NCI-H2196 treated with DMSO at 0.1 percent for 48 hours (cell line): ENCODE results near the gene MNAT1.
"Not testable (repeated sequence)": the region's sequence is repeated elsewhere in the genome, so short reads cannot be mapped to it uniquely, and the experiment has no call there.

Source experiments
- DNase-seq: peaks from one replicate; lab custom pipeline; 2025; ENCODE audit not compliant: unreplicated experiment; lab: John Stamatoyannopoulos, UW

Gene MNAT1

DNA sequence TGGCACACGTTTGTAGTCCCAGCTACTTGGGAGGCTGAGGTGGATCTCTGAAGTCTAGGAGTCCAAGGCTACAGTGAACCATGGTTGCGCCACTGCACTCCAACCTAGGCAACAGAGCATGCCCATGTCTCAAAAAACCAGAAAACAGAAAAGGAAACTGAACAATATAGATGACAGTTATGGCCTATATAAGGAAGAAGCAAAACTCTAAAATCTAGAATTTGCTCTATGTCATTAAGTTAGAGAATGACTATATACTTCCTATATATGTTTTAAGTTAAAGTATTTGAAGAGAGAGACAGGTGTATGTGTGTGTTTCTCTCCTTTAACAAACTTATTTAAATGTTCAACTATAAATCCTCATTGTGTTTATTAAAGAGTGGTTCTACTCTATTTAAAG lies 65.8 kb downstream of the MNAT1 start:
- no peak for DNase-seq

DNA sequence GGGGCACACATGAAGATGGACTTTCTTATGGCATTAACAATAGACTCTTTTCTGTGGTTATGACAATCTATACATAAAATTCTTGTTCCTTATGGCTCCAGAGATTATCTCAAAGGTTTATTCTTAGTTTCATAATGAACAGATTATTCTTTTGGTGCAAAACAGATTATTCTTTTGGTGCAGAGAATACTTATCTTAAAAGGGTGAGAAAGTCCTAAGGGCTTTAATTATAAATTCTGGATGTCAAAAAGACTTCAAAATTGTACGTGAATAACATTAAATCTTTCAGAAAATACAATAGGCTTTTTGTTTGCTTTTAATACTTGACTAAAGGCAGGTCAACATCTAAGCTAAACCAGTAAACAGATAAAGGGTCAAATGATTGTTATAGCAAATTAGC lies 69.3 kb downstream of the MNAT1 start:
- DNase-seq = no peak

GRCh38 chr14:60805841-60806430 lies 71.4 kb downstream of the MNAT1 start:
- no peak for DNase-seq

- no peak for DNase-seq
These were observed 72.7 kb downstream of the MNAT1 start for GRCh38 chr14:60807247-60807646.

- DNase-seq = no peak
These were observed 73.4 kb downstream of the MNAT1 start for GRCh38 chr14:60807971-60808370.

- DNase-seq = no peak
These were observed 78.4 kb downstream of the MNAT1 start for GRCh38 chr14:60812987-60813386.

GRCh38 chr14:60815371-60815770 lies 80.8 kb downstream of the MNAT1 start:
- no peak for DNase-seq

DNA sequence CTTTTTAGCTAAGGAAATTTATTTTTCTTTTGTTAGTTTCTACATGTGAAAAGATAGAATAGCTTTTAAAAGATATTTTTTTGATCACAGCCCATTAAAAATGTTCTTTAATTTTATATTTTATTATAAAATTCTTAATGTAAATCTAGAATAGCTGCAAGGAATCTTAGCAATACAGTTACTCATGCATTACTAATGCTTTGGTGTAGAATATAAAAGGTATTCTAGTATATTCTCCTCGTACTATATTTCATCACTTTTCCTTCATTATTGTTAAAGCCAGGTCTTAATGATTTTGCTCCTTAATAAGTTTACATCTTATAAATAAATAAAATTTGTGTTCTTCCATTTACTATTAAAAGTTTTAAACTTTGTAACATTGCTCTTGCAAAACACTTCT lies 82.6 kb downstream of the MNAT1 start:
- no peak for DNase-seq

DNA sequence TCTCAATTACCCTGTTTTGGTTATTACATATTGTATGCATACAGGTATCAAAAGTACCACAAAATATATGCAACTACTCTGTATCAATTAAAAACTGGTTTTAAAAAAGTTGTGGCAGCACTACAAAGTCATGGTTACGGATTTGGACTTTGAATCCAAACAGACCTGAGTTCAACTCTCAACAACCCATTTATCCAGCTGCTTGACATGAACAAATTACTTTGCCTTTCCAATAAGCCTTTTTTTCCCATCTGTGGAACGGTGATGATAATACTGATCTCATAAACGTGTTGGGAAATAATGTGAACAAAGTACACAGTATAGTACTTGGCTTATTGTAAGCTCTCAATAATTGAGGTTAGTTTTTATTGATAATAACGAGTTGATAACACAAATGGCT lies 85.0 kb downstream of the MNAT1 start:
- DNase-seq = no peak

DNA sequence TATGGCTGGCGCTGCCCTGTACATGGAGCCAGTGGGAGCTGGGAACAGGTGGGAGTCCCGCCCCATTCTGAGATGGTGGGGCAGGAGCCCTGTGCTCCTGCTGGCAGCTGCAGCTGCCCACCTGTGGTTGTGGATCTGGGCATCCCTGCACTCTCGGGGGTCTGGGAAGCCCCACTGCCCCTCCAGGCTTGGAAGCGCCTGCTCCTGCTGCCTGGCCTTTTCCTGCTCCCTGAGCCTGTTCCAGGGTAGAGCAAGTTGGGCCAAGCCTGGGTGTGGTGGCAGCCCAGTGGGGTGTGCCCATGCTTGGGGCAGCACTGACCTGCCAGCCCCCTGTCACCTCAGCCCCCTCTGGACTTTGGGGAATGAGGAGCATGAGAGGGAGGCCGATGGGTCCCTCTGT lies 104.0 kb downstream of the MNAT1 start:
- DNase-seq = no peak

DNA sequence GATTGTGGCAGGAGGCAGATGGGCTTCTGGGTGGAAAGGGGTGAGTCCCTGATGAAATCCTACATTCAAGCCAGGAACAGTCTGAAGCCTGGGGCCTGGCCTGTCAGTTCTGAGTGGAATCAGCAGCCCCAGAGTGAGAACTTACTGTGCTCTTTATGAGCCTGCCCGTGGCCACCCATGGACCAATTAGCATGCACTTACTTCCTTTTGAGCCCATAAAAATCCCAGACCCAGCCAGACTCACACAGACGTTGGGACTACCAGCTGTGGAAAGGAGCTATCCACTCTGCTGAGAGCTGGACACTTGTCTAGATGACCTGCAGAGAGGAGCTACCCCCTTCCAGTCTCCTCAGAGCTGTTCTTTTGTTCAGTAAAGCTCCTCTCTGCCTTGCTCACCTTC lies 104.5 kb downstream of the MNAT1 start:
- no peak for DNase-seq

DNA sequence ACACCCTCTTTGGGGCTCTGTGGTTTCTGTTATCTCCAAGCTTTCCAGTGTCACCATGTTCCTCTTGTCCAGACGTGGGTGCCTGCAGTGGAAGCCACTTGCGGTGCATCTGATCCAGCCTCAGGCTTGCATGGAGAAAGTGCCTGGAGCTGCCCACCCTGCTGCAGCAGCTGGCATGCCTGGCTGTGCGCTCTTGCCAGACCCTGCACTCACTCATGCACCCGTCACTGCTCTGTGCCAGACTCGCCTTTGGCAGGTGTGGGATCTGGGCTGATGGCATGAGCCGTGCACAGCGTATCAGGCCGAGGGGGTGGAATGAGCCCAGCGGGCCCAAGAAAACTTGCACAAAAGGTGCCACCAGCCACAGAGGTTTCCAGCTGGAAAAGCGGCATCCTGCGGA lies 105.1 kb downstream of the MNAT1 start:
- no peak for DNase-seq

- DNase-seq = no peak
These were observed 105.8 kb downstream of the MNAT1 start for GRCh38 chr14:60840313-60840712.

GRCh38 chr14:60845523-60845922 lies 111.0 kb downstream of the MNAT1 start:
- DNase-seq = no peak

DNA sequence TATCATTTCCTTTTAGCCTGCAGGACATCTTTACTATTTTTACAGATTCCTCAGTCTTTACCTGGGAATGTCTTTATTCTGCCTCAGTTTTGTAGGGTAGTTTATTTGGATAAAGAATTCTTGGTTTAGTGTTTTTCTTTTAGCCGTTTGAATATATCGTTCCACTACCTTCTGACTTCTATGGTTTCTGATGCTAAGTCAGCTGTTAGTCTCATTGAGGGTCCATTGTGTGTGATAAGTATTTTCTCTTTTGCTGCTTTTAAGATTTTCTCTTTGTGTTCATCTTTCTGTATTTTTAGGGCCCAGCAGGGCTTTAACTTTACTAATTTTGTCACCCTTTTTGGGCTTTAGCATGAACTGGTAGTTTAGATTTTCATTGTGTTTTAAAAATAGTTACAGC lies 113.5 kb downstream of the MNAT1 start:
- DNase-seq = no peak

DNA sequence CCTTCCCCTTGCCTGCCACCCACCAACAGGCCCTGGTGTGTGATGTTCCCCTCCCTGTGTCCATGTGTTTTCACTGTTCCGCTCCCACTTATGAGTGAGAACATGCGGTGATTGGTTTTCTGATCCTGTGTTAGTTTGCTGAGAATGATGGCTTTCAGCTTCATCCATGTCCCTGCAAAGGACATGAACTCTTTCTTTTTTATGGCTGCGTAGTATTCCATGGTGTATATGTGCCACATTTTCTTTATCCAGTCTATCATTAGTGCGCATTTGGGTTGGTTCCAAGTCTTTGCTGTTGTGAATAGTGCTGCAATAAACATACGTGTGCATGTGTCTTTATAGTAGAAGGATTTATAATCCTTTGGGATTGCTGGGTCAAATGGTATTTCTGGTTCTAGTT lies 117.1 kb downstream of the MNAT1 start:
- not testable (repeated sequence) for DNase-seq

GRCh38 chr14:60856111-60856510 lies 121.5 kb downstream of the MNAT1 start:
- no peak for DNase-seq

DNA sequence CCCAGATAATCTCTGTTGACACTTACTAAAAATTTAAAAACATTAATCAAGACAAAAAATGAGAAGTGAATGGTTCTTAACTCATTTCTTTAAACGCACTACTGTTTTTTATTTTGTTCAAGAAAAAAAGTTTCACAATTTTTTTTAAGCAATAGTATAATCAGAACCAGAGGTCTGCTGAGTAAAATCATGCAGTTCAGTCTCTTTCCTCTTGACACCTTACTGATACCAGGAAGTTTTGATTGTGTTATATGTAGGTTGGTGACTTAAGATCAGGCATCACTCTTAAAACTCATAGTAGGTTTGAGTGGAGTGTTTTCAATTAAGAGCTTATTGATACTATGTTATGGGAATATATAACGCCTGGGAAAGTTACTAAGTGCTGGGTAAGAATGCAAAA lies 125.0 kb downstream of the MNAT1 start:
- DNase-seq = no peak

GRCh38 chr14:60861545-60862140 lies 127.1 kb downstream of the MNAT1 start:
- DNase-seq = no peak

GRCh38 chr14:60862283-60862682 lies 127.7 kb downstream of the MNAT1 start:
- DNase-seq = peak; percentile 6

DNA sequence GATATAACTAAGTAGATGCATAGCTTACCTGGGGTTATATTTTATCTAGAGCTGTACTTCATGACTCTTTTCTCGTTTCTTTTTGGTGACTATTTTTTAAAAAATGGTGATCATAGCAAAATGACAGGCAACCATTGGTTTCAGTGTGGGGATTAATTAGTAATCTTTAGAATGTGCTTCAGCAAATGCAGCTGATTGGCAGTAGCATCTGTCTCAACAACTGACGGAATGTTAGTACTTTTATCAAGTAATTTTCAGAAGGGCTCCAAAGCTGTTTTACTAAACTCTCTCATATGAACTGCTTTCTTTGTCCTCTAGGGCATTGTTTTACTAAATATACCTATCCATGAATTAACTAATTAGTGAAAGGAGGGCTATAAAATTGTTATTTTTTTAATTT lies 128.7 kb downstream of the MNAT1 start:
- DNase-seq = no peak

DNA sequence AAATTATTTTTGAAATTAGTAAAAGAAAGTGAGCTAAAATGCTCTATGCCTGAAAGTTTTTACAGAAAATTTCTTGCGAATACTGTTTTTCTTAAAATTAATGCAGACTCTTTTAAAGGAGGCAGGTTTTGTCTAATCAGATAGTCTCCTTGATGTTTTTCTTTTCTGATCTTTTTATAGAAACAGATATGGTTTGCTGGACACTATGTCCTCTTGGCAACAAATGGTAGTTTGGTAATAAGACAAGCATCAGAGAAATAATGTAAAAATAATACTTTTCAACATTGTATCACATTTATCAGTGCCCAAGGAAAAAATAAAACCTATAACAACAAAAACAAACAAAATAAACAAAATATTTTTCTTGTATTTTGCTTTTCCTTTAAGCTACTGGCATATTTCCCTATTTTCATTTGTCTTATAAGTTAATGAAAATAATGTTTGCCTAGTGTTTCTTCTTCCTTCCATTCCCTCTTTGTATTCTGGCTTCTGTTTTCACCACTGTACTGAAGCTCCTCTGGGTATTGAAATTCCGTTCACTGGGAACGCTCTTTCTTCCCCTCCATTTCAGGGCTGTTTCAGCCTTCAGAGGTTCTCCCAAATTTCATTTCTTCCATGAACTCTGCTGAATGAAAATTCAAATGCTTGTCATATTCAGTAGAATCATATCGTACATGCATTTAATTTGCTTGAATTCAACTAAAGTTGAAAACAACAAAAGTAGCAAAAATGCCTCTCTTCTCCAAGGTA lies 131.0 kb downstream of the MNAT1 start:
- no peak for DNase-seq
